Measurements from ENCODE around the gene TAF3. TPM values are rescaled to one million over a fixed set of nuclear protein-coding genes. Genes with fewer than 3 reads are reported as not detected.

Gene TAF3, protein sequence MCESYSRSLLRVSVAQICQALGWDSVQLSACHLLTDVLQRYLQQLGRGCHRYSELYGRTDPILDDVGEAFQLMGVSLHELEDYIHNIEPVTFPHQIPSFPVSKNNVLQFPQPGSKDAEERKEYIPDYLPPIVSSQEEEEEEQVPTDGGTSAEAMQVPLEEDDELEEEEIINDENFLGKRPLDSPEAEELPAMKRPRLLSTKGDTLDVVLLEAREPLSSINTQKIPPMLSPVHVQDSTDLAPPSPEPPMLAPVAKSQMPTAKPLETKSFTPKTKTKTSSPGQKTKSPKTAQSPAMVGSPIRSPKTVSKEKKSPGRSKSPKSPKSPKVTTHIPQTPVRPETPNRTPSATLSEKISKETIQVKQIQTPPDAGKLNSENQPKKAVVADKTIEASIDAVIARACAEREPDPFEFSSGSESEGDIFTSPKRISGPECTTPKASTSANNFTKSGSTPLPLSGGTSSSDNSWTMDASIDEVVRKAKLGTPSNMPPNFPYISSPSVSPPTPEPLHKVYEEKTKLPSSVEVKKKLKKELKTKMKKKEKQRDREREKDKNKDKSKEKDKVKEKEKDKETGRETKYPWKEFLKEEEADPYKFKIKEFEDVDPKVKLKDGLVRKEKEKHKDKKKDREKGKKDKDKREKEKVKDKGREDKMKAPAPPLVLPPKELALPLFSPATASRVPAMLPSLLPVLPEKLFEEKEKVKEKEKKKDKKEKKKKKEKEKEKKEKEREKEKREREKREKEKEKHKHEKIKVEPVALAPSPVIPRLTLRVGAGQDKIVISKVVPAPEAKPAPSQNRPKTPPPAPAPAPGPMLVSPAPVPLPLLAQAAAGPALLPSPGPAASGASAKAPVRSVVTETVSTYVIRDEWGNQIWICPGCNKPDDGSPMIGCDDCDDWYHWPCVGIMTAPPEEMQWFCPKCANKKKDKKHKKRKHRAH
- 2.2 and 2.7 TPM in 2 replicates for total RNA-seq (2014; rRNA removed; shearing (Covaris generic))

GRCh38 chr10:7818295-7819120, at the start of gene TAF3:
TAF3 (plus strand) TSS chr10:7818505; CDS start chr10:7818710, 205 bp downstream.

GRCh38 chr10:7787857-7788638, 30.3 kb upstream of the TAF3 start, which contains the start of the genes ATP5F1C and KIN:
ATP5F1C (plus strand) TSS chr10:7788177; CDS start chr10:7788208, 31 bp downstream.
KIN (minus strand) TSS chr10:7787993; CDS start chr10:7787933, 60 bp downstream.

GRCh38 chr10:8054494-8055407, 236.4 kb downstream of the TAF3 start, which contains the start of gene GATA3:
GATA3 (plus strand) TSS chr10:8054688; CDS start chr10:8055656, 968 bp downstream.

Other genes with a start within 250 kb of the TAF3 start
- gene ITIH5, start 151.5 kb upstream of the TAF3 start, total RNA-seq (2014; rRNA removed; shearing (Covaris generic)), result 0.68 and 2.0 TPM in 2 replicates
- gene ITIH2, start 115.2 kb upstream of the TAF3 start, total RNA-seq (2014; rRNA removed; shearing (Covaris generic)), result not detected in 2 replicates
- gene KIN, start 30.5 kb upstream of the TAF3 start, total RNA-seq (2014; rRNA removed; shearing (Covaris generic)), result 4.6 and 11.0 TPM in 2 replicates
- 167 and 195 TPM in 2 replicates for gene ATP5F1C, start 30.3 kb upstream of the TAF3 start, total RNA-seq (2014; rRNA removed; shearing (Covaris generic))
- gene GATA3, start 236.2 kb downstream of the TAF3 start, total RNA-seq (2014; rRNA removed; shearing (Covaris generic)), result 0.87 and 1.1 TPM in 2 replicates

Data from A375 (cell line).